Stimulated activated CD4-positive, alpha-beta T cell treated with anti-CD3 and anti-CD28 coated beads, Interleukin-4, amount 100 ng/mL, for 48 hours (primary cell): ENCODE measurements around the gene PRR20D.
"Not testable (repeated sequence)": the region's sequence is repeated elsewhere in the genome, so short reads cannot be mapped to it uniquely, and the experiment has no call there.

Source experiments
- DNase-seq, 2 donors: peaks; one replicate each; pipeline ENCODE4 v3.0.0-alpha.2; 2020; ENCODE audit warnings: low read depth in 2 of 2

The PRR20D gene

GRCh38 chr13:57160332-57160731, at the start of gene PRR20D:
TSS of gene PRR20D (plus strand) at chr13:57160632. CDS start at chr13:57161019, 387 bp downstream.
- not testable (repeated sequence) for DNase-seq

GRCh38 chr13:57114945-57115344, 45.5 kb upstream of the PRR20D start:
- DNase-seq, result no peak

- DNase-seq, result no peak
Observed at GRCh38 chr13:57123681-57124080, 36.8 kb upstream of the PRR20D start.

- DNase-seq, result no peak
Observed at GRCh38 chr13:57128909-57129308, 31.5 kb upstream of the PRR20D start.

GRCh38 chr13:57136093-57136492, 24.3 kb upstream of the PRR20D start:
- DNase-seq, result no peak

- DNase-seq, result no peak
Observed at GRCh38 chr13:57137585-57137984, 22.8 kb upstream of the PRR20D start.

GRCh38 chr13:57138988-57139387, 21.4 kb upstream of the PRR20D start:
- DNase-seq, result no peak

GRCh38 chr13:57139781-57140180, 20.7 kb upstream of the PRR20D start:
- not testable (repeated sequence) for DNase-seq

- not testable (repeated sequence) for DNase-seq
Observed at GRCh38 chr13:57140235-57140968, 20.0 kb upstream of the PRR20D start, which contains the start of gene PRR20A. TSS of gene PRR20A (plus strand) at chr13:57140918. CDS start at chr13:57141305, 387 bp downstream.

GRCh38 chr13:57147188-57147587, 13.2 kb upstream of the PRR20D start, which contains the start of gene PRR20B:
TSS of gene PRR20B (plus strand) at chr13:57147488. CDS start at chr13:57147875, 387 bp downstream.
- not testable (repeated sequence) for DNase-seq

- not testable (repeated sequence) for DNase-seq
Observed at GRCh38 chr13:57148106-57148505, 12.3 kb upstream of the PRR20D start.

GRCh38 chr13:57153761-57154160, 6.7 kb upstream of the PRR20D start, which contains the start of gene PRR20C:
TSS of gene PRR20C (plus strand) at chr13:57154061. CDS start at chr13:57154448, 387 bp downstream.
- not testable (repeated sequence) for DNase-seq

GRCh38 chr13:57166897-57167296, 6.5 kb downstream of the PRR20D start, which contains the start of gene PRR20E:
TSS of gene PRR20E (plus strand) at chr13:57167197. CDS start at chr13:57167584, 387 bp downstream.
- not testable (repeated sequence) for DNase-seq

GRCh38 chr13:57191667-57192066, 31.2 kb downstream of the PRR20D start:
- DNase-seq, result no peak

GRCh38 chr13:57212989-57213388, 52.6 kb downstream of the PRR20D start:
- DNase-seq, result no peak
